Natural killer cell (primary cell): ENCODE results near the gene ABCA2. TPM values are rescaled to one million over a fixed set of nuclear protein-coding genes. Genes with fewer than 3 reads are reported as not detected.
A peak's percentile ranks its signal among the peaks of the same experiment; 100 is the strongest.

ENCODE experiments used
- ATAC-seq, 3 donors: fragments of 150-1000 bp in 2 of 3; fragments of 200-7000 bp in 1 of 3; cut with Tn5 transposase; 1 replicate in 1 of 3; 2 replicates in 2 of 3; pipeline ENCODE4 v1.10.0; 2021; ENCODE audit warnings: mild to moderate bottlenecking in 2 of 3, moderate library complexity in 2 of 3
- DNase-seq, 2 donors: peaks; one replicate each; pipeline versions ENCODE4 v3.0.0 to v3.0.0-alpha.2; 2013 to 2021; ENCODE audit warnings: mixed read lengths in 1 of 2
- H3K27ac ChIP-seq: one replicate; pipeline ENCODE4 v1.5.1; 2013; ENCODE audit warnings: mild to moderate bottlenecking, low read length
- H3K27me3 ChIP-seq: one replicate; pipeline ENCODE4 v1.6.1; 2013; ENCODE audit warnings: low read length; ENCODE audit not compliant: control insufficient read depth, insufficient read depth
- H3K36me3 ChIP-seq: one replicate; pipeline ENCODE4 v1.6.1; 2013; ENCODE audit warnings: low read length; ENCODE audit not compliant: control insufficient read depth, insufficient read depth
- H3K4me1 ChIP-seq: one replicate; pipeline ENCODE4 v1.6.1; 2013; ENCODE audit warnings: low read length; ENCODE audit not compliant: control insufficient read depth, insufficient read depth
- H3K4me3 ChIP-seq: one replicate; pipeline ENCODE4 v1.5.1; 2013; ENCODE audit warnings: low read length
- H3K9me3 ChIP-seq: one replicate; pipeline ENCODE4 v1.6.1; 2013; ENCODE audit warnings: low read length; ENCODE audit not compliant: control insufficient read depth, insufficient read depth
- H3K27ac Mint-ChIP-seq, 2 donors: one replicate each; pipeline ENCODE4 v1.8.0; 2022; ENCODE audit warnings: mild to moderate bottlenecking in 2 of 2, mixed read lengths in 2 of 2, moderate library complexity in 1 of 2
- H3K27me3 Mint-ChIP-seq, 2 donors: one replicate each; pipeline ENCODE4 v1.8.0; 2022; ENCODE audit warnings: low read depth in 2 of 2, mixed read lengths in 2 of 2
- H3K36me3 Mint-ChIP-seq: one replicate; pipeline ENCODE4 v1.8.0; 2022; ENCODE audit warnings: mixed read lengths
- H3K4me1 Mint-ChIP-seq, 2 donors: one replicate each; pipeline ENCODE4 v1.8.0; 2022; ENCODE audit warnings: mixed read lengths in 2 of 2
- H3K4me3 Mint-ChIP-seq: one replicate; pipeline ENCODE4 v1.8.0; 2022; ENCODE audit warnings: mild to moderate bottlenecking, moderate library complexity, mixed read lengths
- H3K9me3 Mint-ChIP-seq, 2 donors: one replicate each; pipeline ENCODE4 v1.8.0; 2022; ENCODE audit warnings: mixed read lengths in 2 of 2
- WGBS: methylation state at CpG from one replicate; pipeline ENCODE4 v1.1.7; 2013; ENCODE audit warnings: missing lambda C conversion rate; ENCODE audit not compliant: insufficient coverage; 5-methylcytosine and 5-hydroxymethylcytosine counted together
- intact Hi-C: fragments of 100-400 bp; cut with micrococcal nuclease; formaldehyde crosslinking; loops from one replicate; pipeline ENCODE4 v1.14.2; 2022
- total RNA-seq, 4 donors: library from RNA; stranded (reverse); fragments of 120-200 nt in 1 of 4; gene quantifications; one replicate each; pipeline versions ENCODE4 v1.2.3 to v1.2.4, GENCODE V29; 2013 to 2022
- TF ChIP-seq, protein P1 (sequence below): fragments of 200-600 bp; IDR thresholded peaks from one replicate; pipeline ENCODE4 v1.8.0; 2022; ENCODE audit warnings: antibody characterized with exemption

The ABCA2 gene
- total RNA-seq, 3 donors from 2014 or later (not counting 1 experiment from before 2014, with no cell fraction given) = 356 to 416 (median 357) TPM

DNA sequence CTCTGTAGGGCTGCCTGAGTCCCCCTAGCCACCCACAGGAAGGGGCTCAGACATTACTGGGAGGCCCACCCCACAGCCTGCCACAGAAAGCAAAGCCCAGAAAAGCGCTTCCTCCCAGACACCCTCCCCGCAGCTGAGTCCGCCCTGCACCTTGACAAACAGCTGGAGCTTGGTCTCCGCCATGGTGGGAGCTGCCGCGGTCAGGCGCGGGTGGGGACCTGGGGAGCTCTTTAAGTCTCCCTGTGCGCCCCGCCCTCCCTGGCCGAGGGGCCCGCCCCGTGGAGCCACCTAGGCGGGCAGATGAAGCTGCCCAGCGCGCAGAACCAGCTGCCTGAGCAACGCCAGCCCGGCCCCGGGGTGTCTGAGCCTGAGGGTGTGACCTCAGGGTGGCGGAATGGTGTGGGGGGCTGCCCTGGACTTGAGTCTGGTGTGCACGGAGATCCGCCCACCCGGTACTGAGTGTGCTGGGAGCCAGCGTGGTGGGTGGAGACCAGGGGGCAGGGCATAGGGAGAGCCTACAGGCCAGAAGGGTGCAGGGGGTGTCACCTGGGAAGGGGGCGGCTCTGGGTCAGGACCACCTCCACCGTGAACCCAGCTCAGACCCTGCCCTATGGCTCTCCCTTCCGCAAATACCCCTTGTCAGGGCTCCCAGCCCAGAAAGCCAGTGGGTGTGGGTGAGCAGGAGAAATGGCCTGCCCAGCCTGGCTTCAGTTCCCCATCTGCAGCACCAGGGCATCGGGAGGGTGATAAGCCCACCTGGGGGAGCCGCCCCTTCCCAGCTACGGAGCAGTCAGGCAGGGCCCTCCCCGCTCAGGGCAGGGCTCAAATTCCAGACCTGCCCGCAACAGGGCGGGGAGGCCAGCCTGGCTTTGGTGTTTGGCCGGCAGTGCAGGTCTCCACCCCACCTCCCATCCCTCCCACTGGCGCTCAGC is 31.4 kb downstream of the ABCA2 start, which contains the start of gene CLIC3:
Gene CLIC3, minus strand, starts transcription at position 208 of the 932 bp plus-strand sequence. Its CDS starts 25 bp downstream, at position 183.
- Histone ChIP-seq H3K27ac (peak within 1 kb of the TSS; percentile 96), H3K4me1 (peaks cover 90% of the 10 kb centered on the region), H3K4me3 (peak within 1 kb of the TSS; percentile 55), H3K27me3 (no peaks in the 10 kb centered on the region), H3K9me3 (no peaks in the 10 kb centered on the region), H3K36me3 (peaks cover 16% of the 10 kb centered on the region)
- TF ChIP-seq, protein P1, sequence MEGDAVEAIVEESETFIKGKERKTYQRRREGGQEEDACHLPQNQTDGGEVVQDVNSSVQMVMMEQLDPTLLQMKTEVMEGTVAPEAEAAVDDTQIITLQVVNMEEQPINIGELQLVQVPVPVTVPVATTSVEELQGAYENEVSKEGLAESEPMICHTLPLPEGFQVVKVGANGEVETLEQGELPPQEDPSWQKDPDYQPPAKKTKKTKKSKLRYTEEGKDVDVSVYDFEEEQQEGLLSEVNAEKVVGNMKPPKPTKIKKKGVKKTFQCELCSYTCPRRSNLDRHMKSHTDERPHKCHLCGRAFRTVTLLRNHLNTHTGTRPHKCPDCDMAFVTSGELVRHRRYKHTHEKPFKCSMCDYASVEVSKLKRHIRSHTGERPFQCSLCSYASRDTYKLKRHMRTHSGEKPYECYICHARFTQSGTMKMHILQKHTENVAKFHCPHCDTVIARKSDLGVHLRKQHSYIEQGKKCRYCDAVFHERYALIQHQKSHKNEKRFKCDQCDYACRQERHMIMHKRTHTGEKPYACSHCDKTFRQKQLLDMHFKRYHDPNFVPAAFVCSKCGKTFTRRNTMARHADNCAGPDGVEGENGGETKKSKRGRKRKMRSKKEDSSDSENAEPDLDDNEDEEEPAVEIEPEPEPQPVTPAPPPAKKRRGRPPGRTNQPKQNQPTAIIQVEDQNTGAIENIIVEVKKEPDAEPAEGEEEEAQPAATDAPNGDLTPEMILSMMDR = no peak
- WGBS = 11% methylated on average over 34 of the region's 35 CpGs
- intact Hi-C loops = loop anchor here (5.0 kb wide), 1 partner anchor 149 kb away; the partner anchor contains the start of gene PHPT1
- DNase-seq = peak; percentile 67 to 81
- Mint-ChIP-seq H3K4me3 (peak within 1 kb of the TSS; percentile 96), H3K4me1 (peaks cover 33 to 67% of the 10 kb centered on the region in 2 donors), H3K9me3 (no peaks in the 10 kb centered on the region), H3K27me3 (no peaks in the 10 kb centered on the region), H3K27ac (peak within 1 kb of the TSS; percentile 97 to 99), H3K36me3 (no peaks in the 10 kb centered on the region)
- ATAC-seq = peak; percentile 11 to 24 (median 16)

DNA sequence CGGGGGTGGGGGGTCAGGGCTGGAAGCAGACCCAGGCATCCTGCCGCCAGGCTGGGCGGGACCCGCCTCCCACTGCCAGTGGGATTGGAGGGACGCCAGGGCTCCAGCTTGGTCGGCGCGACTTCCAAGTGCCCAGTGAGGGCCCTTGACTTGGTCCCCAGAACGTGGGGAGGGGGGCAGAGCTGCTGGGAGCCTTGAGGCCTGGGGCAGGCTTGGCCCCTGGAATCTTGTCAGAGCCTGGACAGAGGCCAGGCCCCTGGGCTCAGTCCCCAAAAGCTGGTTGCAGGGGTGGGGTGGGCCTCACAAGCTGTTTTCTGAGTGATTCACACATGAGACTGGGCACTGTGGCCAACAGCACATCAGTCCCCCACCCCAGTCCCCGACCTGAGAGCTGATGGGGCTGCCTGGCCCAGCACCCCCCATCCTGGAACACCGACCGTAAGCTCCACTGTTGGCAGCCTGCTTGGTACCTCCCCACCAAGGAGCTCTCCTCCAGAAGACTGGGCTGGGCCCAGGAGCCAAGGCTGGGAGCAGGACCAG is 32.2 kb downstream of the ABCA2 start:
- Histone ChIP-seq H3K9me3 (no peaks in the 10 kb centered on the region), H3K27me3 (no peaks in the 10 kb centered on the region), H3K4me1 (peaks cover 89% of the 10 kb centered on the region), H3K27ac (peak overlapping the region; percentile 96), H3K4me3 (peak overlapping the region; percentile 55), H3K36me3 (peaks cover 16% of the 10 kb centered on the region)
- WGBS = 60% methylated on average over 12 of the region's 12 CpGs
- Mint-ChIP-seq H3K4me3 (peak overlapping the region; percentile 96), H3K27ac (peak overlapping the region; percentile 97 to 99), H3K36me3 (no peaks in the 10 kb centered on the region), H3K4me1 (peaks cover 35 to 75% of the 10 kb centered on the region in 2 donors), H3K9me3 (no peaks in the 10 kb centered on the region), H3K27me3 (no peaks in the 10 kb centered on the region)
- intact Hi-C loops = loop anchor here (5.0 kb wide), 1 partner anchor 149 kb away; the partner anchor contains the start of gene PHPT1
- DNase-seq (no peak), ATAC-seq (no peak)
- TF ChIP-seq, protein P1 = no peak

DNA sequence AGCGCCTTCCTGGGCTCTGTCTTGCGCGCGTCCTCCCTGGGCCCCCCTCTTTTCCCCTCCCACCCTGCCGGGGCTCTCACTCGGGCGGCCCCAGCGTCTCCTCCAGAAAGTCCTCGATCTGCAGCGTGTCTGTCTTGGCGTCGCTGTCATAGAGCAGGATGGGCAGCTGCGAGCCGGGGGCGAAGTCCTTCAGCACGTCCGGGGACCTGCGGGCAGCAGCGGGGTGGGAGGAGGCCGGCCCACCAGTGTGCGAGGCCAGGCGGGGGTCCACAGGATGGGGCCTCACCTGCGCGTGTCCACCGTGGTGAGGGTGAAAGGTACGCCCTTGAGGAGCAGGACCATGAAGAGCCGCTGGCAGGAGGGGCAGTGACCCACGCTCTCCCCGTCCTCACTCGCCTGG is 32.7 kb downstream of the ABCA2 start:
- no peaks in the 10 kb centered on the region for H3K27me3 ChIP-seq
- Mint-ChIP-seq H3K4me3 (peak overlapping the region; percentile 73), H3K4me1 (peaks cover 38 to 74% of the 10 kb centered on the region in 2 donors), H3K27me3 (no peaks in the 10 kb centered on the region), H3K9me3 (no peaks in the 10 kb centered on the region), H3K27ac (peak overlapping the region; percentile 97 to 99), H3K36me3 (no peaks in the 10 kb centered on the region)
- ATAC-seq (no peak), DNase-seq (no peak)
- H3K4me3 ChIP-seq = peak overlapping the region; percentile 55
- H3K4me1 ChIP-seq = peaks cover 85% of the 10 kb centered on the region
- WGBS = 48% methylated on average over 30 of the region's 30 CpGs
- intact Hi-C loops = loop anchor here (5.0 kb wide), 1 partner anchor 148 kb away; the partner anchor contains the start of gene PHPT1
- peaks cover 16% of the 10 kb centered on the region for H3K36me3 ChIP-seq
- TF ChIP-seq, protein P1 = no peak
- H3K27ac ChIP-seq = peak overlapping the region; percentile 96
- no peaks in the 10 kb centered on the region for H3K9me3 ChIP-seq
